GM10248 (cell line): ENCODE measurements around the gene CSMD2.

ENCODE experiments used
- CTCF ChIA-PET: fragments of 300-600 bp; sonication (Branson Sonifier 250); formaldehyde crosslinking; extraction: SDS; loops from one replicate; lab custom pipeline; 2021; ENCODE audit warnings: antibody characterized with exemption; lab: Yijun Ruan, JAX
- POLR2A ChIA-PET: fragments of 350-650 bp; sonication (Branson Sonifier 250); formaldehyde crosslinking; extraction: SDS; loops from one replicate; lab custom pipeline; 2020; ENCODE audit warnings: antibody characterized with exemption; lab: Yijun Ruan, JAX
- DNase-seq: peaks from one replicate; pipeline ENCODE4 v3.0.0; 2012; ENCODE audit errors: extremely low spot score
- TF ChIP-seq, protein P1 (sequence below): IDR thresholded peaks from 2 replicates; pipeline ENCODE4 v1.5.1; 2012; ENCODE audit warnings: mild to moderate bottlenecking, low read depth; ENCODE audit errors: extremely low read depth, missing control alignments, control extremely low read depth

The CSMD2 gene

DNA sequence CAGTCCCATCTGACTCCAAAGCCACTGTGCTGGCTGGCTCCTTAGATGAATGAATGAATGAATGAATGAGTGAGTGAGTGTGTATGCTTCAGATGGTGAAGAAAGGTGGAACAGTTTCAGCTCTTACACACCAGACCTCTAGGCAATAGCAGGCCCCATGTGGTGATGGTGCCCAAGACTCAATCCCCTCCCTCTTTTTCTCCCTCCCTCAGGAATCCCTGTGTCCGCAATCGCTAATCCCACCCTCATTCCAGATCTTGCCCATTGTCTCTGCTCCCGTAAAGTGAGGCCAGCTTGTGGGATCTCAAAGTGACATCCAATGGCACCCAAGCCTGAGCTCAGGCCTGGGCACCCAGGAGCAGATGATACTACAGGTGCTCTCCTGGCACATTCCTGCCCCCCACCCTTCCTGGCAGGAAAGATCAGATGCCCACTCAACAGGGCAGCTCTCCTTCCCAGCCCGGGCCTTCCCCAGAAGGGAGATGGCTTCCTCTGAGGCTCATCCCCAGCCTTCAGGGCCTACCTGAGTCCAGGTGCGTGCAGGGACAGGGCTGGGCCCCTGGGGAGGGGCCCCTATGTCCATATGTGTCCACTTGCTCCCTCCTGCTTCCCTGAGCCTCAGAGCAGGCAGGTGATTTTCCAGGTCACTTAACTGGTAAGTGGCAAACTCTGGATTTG, 194.7 kb downstream of the CSMD2 start:
- POLR2A ChIA-PET: no interaction called here
- CTCF ChIA-PET: no interaction called here
- TF ChIP-seq, protein P1, sequence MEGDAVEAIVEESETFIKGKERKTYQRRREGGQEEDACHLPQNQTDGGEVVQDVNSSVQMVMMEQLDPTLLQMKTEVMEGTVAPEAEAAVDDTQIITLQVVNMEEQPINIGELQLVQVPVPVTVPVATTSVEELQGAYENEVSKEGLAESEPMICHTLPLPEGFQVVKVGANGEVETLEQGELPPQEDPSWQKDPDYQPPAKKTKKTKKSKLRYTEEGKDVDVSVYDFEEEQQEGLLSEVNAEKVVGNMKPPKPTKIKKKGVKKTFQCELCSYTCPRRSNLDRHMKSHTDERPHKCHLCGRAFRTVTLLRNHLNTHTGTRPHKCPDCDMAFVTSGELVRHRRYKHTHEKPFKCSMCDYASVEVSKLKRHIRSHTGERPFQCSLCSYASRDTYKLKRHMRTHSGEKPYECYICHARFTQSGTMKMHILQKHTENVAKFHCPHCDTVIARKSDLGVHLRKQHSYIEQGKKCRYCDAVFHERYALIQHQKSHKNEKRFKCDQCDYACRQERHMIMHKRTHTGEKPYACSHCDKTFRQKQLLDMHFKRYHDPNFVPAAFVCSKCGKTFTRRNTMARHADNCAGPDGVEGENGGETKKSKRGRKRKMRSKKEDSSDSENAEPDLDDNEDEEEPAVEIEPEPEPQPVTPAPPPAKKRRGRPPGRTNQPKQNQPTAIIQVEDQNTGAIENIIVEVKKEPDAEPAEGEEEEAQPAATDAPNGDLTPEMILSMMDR: no peak
- no peak for DNase-seq

DNA sequence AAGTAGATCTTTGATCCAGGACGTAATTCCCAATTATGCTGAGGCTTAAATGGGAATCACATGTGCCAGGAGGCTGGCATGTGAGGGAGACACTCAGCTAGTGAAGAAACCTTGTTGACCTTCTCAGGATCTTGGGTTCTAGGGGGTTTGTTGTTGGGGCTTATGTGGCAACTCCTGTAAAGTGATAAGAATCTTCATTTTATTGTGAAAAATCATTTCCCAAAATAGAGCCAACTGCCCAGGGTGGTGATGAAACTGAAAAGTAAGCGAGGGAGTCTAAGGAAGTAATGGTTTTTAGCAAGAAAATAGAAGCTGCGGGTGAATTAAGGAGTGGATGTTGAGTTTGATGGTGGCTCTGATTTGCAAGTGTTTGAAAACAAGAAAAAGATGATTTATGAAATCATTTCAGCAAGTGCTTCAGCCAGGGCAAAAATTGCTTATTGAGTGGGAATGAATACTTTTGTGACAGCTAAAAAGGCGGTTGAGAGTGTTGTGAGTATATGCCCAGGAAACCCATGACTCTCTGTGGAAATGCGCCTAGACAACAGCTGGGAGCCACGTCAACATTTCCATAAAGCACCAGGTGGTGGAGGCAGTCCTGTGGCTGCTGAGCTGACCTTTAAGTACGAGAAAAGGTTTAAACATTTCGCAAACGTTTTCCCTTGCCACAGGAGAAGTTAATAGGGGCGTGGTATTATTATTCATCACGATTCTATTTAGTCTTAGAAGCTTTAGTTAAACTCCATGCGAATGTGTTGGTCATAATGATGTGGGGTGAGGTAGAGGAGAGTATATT, 198.5 kb downstream of the CSMD2 start:
- DNase-seq: no peak
- CTCF ChIA-PET: no interaction called here
- TF ChIP-seq, protein P1: no peak
- POLR2A ChIA-PET: no interaction called here

DNA sequence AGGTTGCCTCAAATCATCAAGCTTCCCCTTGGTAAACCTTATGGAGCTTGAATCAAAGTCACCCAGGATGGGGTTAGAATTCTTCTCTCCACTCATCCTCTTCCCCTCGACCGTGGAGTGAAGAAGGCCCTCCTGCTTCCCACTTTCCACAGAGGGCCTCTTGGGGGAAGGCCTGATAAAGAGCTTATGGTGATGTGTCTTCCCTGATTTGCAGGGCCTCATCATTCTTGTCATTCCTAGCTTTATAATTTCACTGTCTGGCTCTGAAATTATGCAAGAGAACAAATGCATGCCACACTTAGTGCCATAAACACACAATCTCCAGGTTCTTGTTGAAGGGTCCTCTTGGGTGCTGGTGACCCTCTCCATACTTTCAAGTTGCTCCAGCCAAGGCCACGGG, 199.9 kb downstream of the CSMD2 start:
- CTCF ChIA-PET: interaction anchor here (0.9 kb wide), 1 partner anchor 13 kb away, joined by 3 read pairs; no protein-coding TSS in a partner anchor
- DNase-seq: no peak
- POLR2A ChIA-PET: no interaction called here
- TF ChIP-seq, protein P1: no peak

DNA sequence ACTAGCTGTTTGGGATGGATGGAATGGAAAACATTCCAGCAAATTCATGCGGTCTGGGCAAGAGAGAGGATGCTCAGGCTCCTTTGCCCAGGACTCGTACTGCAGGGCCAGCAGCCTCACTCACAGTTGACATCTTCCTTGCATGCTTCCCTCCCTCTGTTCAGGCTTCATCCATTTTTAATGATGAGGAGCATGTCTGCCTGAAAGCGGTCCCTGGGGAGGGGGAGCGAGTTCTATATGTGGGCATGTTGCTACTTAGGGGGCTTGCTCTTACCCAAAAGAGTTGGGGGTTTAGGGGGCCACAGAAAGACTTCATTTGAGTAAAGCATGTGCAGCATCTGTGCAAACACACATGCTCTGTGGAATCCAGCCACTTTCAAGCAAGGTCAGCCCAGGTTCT, 203.0 kb downstream of the CSMD2 start:
- no peak for DNase-seq
- CTCF ChIA-PET: no interaction called here
- TF ChIP-seq, protein P1: no peak
- POLR2A ChIA-PET: no interaction called here

DNA sequence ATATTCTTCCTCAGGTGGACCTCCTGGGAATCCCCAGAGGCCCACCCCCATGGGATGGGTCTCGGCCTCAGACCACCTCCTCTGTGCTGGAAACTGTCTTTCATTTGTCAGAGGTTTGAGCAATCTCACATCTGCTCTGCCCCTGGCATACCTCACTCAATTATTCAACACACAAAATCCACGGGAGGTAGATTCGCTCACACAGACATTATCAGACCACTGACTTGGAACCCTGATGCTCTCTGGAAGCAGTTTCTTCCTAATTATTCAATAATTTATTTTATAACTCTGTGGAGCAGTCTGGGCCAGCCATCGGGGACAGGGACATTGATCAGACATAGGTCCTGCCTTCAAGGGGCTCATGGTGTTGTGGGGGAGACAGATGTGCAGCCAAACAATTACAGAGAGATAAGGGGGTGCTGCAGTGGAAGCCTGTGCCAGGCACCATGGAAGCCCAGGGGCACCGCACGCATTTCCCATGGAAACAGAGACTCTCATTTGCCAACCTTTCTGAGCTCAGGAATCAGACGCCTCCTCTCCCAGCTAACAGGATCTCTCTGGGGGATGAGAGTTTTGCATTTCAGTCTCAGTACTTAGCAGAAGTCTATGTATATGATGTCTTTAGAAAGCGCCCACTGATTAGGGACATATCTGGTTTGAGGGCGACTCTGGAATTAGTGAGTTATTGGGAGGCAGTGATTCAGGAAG, 204.7 kb downstream of the CSMD2 start:
- ChIA-PET CTCF (no interaction called here), POLR2A (no interaction called here)
- DNase-seq: no peak
- TF ChIP-seq, protein P1: no peak

DNA sequence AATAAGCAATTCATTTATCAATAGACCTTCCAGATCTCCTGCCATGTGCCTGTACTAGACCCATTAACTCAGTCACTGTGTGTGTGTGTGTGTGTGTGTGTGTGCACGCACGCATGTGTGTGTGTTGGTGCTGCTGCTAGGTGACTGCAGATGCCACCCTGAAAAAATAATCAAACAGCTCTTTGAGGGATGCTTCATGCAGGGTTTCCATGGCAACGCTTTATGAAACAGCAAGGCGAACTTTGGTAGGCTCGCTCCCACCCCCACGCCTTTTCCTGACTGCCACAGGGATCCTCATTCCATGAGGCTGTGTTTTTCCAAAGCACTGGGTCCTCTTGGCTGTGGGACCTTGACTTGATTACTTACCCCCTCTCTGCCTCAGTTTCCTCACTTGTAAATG, 207.2 kb downstream of the CSMD2 start:
- TF ChIP-seq, protein P1: no peak
- CTCF ChIA-PET: no interaction called here
- DNase-seq: no peak
- POLR2A ChIA-PET: no interaction called here
